GM21529 (cell line): Measurements from ENCODE around the gene EGLN2.
"Not testable (repeated sequence)": the region's sequence is repeated elsewhere in the genome, so short reads cannot be mapped to it uniquely, and the experiment has no call there.

Experiments
- ATAC-seq: cut with Tn5 transposase; IDR thresholded peaks from one replicate; pipeline ENCODE4 v1.9.1; 2021; ENCODE audit not compliant: unreplicated experiment

The EGLN2 gene

DNA sequence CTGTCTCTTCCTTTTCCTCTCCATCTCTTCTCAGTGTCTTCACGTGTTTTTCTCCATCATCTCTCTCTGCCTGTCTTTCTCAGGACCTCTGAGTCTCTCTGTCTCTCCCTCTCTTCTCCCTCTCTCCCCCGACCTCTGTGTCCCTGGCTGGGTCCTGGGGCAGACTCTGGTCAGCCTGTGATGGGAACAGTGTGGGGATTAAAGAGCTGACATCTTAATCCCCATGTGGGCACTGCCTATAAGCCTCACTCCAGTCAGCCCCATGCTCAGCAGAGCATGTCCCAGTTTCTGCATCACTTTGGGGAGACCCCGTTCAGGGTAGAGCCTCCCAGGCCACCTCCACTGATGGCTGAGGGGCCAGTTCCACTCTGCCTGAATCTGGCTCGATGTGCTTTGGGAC, 16.2 kb downstream of the EGLN2 start:
- no peak for ATAC-seq

DNA sequence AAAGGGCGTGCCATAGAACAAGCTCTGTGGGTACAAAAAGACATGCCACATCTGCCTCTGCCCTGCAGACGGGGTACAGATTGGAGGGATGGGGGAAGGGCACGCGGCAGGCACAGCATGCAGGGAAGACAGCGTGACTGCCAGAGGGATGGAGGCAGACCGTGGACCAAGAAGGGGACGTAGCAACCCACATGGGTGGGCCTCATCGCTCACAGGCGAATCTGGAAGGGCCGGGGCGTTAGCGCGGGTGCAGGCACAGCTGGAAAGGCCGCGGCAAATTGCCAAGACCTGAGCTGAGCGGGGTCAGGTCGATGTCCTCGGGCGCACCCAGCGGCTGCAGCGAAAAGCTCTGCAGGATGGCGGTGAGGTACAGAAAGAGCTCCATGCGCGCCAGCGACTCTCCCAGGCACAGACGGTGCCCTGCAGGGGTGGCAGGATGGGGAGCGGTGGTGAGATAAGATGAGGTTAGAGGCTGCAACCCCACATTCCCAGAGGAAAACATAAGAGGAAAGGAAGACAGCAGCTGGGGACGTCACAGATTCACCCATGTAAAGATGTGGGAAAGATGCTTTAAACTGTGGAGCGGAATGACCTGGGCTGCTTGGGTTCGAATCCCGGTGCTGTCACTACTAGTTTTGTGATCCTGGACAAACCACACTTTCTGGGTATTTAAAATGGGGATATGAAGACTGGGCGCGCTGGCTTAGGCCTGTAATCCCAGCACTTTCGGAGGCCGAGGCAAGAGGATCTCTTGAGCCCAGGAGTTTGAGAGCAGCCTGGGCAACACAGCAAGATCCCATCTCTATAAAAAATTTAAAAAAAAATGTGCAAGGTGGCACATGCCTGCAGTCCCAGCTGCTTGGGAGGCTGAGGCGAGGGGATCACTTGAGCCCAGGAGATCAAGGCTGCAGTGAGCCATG, 19.7 kb downstream of the EGLN2 start:
- ATAC-seq = peak; percentile 57

DNA sequence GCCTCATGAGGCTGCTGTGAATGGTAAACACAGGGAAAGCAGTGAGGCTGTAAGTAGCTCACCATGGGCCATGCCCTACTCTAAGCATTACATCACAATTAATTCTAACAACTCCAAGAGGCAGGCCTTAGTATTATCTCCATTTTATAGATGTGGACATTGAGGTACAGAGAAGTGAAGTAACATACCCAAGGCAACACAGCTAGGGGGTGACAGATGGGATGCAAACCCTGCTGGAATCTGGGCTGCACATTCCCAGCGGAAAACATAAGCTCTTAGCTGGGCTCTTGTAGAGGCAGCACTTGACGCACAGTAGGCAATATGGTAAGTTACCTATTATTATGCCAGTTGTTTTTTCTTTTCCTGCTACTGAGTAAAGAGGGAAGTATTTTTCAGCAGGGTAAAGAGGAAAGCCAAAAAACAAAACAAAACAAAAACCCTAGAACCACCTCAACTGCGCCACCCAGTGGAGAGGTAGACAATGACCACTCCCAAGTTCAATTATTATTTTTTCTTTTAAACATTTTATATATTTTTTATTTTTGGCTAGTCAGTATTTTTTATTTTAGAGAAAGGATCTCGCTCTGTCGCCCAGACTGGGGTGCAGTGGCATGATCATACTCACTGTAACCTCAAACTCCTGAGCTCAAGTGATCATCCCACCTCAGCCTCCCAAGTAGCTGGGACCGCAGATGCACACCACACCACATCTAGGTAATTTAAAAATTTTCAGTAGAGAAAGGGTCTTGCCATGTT, 20.7 kb downstream of the EGLN2 start:
- not testable (repeated sequence) for ATAC-seq

DNA sequence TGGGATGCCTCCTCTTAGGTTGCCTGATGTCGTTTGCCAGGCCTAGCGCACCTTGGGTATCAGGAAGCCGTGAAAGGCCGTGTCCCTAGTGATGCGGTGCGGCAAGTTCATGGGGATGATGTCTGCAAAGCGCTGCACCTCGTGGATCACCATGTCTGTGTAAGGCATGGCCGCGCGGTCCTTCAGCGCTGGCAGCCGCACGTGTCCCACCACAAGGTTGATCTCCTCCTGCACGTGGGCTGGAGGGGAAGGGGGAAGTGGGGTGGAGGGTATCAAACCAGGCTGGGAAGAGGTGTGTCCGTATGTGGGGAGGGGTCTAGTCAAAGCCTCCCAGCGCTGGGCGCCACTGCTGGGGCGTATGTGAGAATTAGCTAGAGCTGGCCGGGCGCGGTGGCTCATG, 23.2 kb downstream of the EGLN2 start:
- no peak for ATAC-seq

DNA sequence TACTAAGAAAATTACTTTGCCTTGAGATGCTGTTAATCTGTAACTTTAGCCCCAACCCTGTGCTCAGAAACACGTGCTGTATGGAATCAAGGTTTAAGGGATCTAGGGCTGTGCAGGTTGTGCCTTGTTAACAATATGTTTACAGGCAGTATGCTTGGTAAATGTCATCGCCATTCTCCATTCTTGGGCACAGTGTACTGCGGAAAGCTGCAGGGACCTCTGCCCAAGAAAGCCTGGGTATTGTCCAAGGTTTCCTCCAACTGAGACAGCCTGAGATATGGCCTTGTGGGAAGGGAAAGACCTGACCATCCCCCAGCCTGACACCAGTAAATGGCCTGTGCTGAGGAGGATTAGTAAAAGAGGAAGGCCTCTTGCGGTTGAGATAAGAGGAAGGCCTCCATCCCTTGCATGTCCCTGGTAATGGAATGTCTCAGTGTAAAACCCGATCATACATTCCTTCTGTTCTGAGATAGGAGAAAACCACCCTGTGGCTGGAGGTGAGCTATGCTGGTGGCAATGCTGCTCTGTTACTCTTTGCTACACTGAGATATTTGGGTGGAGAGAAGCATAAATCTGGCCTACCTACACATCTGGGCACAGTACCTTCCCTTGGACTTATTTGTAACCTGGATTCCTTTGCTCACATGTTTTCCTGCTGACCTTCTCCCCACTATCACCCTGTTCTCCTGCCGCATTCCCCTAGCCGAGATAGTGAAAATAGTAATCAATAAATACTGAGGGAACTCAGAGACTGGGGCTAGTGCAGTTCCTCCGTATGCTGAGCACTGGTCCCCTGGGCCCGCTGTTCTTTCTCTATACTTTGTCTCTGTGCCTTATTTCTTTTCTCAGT, 23.9 kb downstream of the EGLN2 start:
- ATAC-seq = not testable (repeated sequence)

DNA sequence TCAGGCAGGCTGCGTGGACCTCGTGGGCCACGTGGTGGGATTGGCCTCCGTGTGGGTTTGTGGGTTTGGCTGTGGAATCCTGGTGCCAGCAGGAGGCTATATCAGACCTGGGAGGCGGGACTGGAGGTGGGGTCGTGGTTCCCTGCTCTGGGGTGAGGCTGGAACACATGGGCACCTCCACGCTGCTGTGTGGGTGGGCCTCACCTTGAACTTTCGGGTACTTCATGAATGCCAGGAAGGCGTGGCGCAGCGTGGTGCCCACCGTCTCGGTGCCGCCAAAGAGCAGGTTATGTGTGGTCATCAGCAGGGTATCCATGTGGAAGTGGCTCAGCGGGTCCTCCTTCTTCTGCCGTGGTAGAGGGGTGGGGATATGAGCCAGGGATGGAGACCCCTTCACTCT, 25.9 kb downstream of the EGLN2 start:
- ATAC-seq = not testable (repeated sequence)

DNA sequence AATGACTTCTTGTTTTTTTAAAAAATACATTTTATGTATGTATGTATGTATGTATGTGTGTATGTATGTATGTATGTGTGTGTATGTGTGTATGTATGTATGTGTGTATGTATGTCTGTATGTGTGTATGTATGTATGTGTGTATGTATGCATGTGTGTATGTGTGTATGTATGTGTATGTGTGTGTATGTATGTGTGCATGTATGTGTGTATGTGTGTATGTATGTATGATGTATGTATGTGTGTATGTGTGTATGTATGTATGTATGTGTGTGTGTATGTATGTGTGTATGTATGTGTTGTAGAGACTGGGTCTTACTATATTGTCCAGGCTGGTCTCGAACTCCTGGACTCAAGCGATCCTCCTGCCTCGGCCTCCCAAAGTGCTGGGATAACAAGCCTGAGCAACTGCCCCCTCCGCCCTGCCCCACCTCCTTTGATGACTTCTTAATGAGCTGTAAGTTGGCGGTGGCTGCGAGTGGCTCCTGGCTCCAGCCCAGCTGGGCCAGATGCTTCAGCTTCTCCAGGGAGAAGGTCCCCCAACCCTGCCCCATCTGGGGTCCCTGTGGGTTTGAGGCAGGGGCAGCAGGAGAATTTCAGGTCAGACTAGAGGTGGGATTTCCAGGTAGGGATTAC, 26.6 kb downstream of the EGLN2 start:
- not testable (repeated sequence) for ATAC-seq

DNA sequence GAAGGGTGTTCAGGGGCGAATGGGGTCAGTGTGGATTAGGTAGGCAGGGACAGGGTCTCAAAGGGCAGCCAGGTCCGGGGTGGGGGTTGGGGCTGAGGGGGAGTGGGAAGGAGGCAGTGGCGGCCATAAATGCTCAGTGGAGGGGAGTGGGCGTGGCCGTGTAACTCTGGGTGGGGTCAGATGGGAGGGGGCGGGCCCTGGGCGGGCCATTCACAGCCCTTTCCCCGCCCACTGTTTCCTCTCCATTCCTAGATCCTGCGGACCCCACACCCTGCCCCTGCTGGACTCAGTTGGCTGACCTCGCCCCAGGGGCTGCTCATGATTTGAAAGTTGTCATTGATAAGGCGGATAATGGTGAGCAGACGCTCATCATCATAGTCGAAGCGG, 27.3 kb downstream of the EGLN2 start:
- ATAC-seq = not testable (repeated sequence)

DNA sequence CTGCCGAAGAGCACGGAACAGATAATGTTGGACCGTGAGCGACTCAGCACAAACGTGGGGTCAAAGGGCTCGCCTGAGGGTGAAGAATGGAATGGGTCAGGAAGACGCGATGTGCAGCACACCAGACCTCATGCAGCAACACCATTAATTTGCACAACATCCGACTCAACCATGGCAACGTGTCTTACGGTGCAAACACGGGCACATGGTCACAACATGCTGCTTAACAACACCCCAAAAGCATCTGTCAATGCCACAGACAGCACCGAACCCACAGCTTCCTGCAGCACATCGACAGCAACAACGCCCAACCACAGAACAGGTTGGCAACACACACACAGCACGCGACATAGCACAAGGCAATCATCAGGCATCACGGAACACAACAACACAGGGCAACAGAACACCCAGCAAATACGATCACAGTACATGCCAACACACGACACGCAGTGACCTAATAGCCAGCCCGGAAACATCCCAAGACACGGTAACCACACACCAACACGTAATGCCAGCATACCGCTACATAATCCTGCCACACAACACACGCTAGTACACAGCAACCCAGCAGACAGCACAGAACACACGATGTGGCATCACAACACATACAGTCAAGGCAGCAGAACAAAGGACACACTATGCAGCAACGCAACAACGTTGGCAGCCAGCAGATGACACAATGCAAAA, 27.9 kb downstream of the EGLN2 start:
- not testable (repeated sequence) for ATAC-seq

DNA sequence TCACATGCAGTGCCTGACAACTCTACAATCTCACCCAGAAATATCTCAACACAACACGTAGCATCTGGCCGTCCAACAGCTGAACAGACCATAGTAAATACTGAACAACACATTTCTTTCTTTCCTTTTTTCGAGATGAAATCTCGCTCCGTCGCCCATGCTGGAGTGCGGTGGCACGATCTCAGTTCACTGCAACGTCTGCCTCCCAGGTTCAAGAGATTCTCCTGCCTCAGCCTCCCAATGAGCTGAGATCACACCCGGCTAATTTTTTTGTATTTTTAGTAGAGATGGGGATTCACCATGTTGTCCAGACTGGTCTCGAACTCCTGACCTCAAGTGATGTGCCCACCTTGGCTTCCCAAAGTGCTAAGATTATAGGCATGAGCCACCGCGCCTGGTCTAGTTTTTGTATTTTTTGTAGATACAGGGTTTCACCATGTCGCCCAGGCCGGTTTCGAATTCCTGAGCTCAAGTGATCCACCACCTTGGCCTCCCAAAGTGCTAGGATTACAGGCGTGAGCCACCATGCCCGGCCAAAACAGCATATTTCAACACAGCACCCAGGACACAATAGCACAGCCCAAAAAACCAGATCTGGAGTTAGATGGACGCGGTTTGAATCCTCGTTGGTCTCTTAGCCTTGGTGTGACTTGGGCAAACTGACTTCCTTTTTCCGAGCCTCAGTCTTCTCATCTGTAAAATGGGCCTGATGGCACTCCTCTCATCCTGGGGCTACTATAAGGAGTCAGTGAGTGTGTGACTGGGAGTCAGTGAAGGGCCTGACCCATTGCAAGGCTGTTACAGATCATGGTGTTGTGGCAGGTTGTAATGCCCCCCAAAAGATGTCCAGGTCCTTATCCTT, 28.6 kb downstream of the EGLN2 start:
- no peak for ATAC-seq

DNA sequence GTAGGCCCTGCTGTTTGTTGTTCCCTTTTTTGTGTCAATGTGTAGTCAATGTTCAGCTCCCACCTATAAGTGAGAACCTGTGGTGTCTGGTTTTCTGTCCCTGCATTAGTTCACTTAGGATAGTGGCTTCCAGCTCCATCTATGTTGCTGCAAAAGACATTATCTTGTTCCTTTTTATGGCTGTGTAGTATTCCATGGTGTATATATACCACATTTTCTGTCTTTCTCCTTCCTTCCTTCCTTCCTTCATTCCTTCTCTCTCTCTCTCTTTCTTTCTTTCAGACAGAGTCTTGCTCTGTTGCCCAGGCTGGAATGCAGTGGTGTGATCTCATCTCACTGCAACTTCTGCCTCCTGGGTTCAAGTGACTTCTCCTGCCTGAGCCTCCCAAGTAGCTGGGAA, 30.2 kb downstream of the EGLN2 start:
- ATAC-seq = no peak

DNA sequence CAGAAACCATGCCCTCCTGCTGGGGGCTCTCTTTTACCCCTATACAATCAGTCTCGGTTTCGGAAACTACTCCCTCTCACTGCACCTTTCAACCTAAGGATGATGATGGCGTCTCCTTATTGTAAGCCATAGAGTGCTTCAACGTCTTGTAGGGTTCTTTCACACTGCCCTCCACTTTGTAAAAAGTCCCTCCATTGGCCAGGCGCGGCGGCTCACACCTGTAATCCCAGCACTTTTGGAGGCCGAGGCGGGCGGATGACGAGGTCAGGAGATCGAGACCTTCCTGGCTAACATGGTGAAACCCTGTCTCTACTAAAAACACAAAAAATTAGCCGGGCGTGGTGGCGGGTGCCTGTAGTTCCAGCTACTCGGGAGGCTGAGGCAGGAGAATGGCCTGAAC, 31.8 kb downstream of the EGLN2 start:
- ATAC-seq = not testable (repeated sequence)

DNA sequence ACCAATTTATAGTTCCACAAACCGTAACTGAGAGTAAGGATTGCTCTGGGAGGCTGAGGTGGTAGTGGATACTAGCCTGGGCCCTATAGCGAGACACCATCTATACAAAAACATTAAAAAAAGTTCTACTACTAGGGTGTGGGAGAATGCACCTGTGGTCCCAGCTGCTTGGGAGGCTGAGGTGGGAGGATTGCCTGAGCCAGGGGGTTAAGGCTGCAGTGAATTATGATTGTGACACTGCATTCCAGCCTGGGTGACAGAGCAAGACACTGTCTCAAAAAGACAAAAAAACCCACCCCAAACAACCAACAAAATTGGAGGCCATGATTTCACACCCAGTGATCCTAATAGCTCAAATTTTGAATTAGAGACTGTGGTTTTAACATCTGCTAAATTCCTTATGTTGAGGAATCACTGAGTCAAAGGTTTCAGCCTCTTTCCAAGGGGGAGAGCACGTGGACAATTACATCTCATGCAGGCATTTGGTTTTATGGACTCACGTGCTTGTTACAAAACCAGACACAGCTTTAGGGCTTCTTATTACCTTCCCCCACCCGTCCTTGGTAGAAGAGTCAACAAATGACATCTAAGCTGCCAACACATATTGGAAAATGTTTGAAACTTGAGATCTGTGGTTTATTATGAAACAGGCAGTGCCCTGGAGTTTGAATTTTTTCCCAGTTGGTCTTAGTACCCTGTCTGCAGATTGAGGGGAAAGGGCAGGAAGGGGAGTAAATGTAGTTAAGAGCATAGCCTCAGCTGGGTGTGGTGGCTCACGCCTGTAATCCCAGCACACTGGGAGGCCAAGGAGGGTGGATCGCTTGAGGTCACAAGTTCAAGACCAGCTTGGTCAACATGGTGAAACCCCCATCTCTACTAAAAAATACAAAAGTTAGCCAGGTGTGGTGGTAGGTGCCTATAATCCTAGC, 32.8 kb downstream of the EGLN2 start:
- ATAC-seq = no peak

DNA sequence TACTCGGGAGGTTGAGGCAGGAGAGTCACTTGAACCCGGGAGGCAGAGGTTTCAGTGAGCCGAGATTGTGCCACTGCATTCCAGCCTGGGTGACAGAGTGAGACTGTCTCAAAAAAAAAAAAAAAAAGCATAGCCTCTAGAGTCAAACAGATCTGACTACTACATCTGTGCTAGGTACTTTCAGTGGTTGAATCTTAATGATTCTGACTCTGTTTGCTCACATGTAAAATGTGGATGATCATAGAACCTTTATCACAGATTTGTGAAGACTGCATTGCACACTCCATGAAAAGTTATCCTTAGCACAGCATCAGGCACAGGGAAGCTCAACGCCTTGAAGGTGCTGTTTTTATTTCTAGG, 33.4 kb downstream of the EGLN2 start:
- not testable (repeated sequence) for ATAC-seq

DNA sequence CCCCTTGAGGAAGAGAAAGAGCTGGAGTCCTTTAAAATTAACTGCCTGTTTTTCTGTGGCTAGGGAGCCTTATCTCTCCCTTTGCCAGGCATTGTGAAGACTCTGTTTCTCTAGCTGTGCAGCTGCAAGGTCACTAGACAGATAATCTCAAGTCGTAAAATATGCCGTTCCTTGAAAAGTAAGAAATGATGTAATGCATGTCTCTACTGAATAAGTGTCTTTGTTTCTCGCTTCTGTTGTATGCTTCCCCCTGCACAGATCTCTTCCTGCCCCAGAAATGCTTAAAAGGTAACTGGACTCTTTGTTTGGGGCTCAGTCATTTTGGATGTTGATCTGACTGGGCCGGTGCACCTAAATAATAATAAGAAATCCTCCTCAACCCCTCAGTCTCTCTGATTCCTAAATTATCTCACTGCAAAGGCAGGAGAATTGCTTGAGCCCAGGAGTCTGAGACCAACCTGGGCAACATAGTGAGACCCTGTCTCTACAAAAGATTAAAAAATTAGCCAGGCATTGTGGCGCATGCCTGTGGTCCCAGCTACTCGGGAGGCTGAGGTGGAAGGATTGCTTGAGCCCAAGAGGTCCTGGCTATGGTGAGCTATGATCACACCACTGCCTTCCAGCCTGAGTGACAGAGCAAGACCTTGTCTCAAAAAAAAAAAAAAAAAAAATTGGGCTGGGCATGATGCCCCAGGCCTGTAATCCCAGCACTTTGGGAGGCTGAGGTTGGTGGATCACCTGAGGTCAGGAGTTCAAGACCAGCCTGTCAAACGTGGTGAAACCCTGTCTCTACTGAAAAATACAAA, 34.9 kb downstream of the EGLN2 start:
- not testable (repeated sequence) for ATAC-seq

DNA sequence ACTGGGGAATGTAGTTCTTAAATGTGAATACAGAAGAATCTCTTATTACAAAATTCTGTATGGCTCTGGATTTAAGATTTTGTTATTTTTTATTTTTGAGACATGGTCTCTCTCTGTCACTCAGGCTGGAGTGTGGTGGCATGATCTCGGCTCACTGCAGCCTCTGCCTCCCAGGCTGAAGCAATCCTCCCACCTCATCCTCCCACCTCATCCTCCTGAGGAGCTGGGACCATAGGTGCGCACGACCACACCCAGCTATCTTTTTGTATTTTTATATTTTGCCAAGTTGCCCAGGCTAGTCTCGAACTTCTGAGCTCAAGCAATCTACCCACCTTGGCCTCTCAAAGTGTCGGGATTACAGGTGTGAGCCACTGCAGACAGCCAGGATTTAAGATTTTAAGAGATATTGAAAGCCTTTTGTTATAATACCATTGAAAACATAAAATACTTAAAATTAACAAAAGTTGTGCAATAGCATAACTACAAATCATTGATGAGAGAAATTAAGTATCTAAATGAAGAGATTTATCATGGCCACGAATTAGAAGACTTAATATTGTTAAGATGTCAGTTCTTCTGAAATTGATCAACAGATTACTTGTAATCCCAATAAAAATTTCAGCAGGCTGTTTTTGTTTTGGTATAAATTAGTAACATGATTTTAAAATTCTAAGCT, 37.9 kb downstream of the EGLN2 start:
- no peak for ATAC-seq

DNA sequence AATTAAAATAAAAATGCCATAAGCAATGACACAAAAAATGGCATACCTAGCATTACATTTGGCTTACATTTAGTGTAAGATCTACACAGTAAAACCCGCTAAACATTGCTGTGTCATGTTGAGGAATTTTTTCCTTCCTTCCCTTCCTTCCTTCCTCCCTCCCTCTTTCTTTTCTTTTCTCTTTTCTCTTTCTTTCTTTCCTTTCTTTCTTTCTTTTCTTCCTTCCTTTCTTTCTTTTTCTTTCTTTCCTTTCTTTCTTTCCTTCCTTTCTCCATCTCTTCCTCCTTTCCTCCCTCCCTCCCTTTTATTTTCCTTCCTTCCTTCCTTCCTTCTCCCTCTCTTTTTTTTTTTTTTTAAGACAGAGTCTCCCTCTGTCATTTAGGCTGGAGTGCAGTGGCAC, 39.5 kb downstream of the EGLN2 start:
- ATAC-seq = not testable (repeated sequence)
